Measurements from ENCODE around the gene SLC22A1. TPM values are rescaled to one million over a fixed set of nuclear protein-coding genes. Genes with fewer than 3 reads are reported as not detected.

Gene SLC22A1
- total RNA-seq, 1 experiment from 2014 or later = 0.86 TPM

DNA sequence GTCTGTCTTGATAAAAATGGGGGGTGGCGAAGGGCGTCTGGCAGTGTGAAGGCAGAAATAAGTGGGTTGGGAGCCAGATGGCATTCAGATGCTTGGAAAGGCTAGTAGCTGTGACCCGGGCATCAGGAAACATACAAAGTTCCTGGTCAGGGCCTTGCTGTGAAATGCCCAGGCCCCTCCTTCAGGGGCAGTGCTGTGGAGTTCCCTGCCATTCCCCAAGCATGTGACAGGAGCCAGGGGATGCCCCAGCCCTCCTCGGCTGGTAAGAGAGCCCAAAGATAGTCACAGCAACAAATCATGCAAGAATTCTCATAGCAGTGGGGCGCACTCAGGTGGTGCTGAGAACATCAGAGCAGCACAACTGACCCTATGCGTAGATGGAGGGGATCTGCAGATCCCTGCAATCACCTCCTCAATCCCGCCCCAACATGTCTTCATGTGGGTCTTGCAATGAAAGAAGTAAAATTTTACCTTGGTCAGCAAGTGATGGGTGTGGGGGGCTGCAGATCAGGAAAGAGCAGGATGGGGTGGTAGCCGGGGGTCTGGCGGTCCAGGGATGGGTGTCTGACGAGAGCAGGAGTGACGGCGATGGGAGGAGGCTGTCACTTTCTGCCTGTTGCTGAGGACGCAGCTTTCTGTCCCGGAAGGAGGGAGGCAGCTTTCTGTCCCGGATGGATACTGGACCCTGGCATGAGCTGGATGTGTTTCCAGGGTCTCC lies 39.5 kb downstream of the SLC22A1 start (continued):
- TF ChIP-seq, protein P1, sequence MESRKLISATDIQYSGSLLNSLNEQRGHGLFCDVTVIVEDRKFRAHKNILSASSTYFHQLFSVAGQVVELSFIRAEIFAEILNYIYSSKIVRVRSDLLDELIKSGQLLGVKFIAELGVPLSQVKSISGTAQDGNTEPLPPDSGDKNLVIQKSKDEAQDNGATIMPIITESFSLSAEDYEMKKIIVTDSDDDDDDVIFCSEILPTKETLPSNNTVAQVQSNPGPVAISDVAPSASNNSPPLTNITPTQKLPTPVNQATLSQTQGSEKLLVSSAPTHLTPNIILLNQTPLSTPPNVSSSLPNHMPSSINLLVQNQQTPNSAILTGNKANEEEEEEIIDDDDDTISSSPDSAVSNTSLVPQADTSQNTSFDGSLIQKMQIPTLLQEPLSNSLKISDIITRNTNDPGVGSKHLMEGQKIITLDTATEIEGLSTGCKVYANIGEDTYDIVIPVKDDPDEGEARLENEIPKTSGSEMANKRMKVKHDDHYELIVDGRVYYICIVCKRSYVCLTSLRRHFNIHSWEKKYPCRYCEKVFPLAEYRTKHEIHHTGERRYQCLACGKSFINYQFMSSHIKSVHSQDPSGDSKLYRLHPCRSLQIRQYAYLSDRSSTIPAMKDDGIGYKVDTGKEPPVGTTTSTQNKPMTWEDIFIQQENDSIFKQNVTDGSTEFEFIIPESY (IDR thresholded peaks at IDR 0.05; ENCODE audit: extremely low read depth, insufficient replicate concordance, low read length) = no peak

DNA sequence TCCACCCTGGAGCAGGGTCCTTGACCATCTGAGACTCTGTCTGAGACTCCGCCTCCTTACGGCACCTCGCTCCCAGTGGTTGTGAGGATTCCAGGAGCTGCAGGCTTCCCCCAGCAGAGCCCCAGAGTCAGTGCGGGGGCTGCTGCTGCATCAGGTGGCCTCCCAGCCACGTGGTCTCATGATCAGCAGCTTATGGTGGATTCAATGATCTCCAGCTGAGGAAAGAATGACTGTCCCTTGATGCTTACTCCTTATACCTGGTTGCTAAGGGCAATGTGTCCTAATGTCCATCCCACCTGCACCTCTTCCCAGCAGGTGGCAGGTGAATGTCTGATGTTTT lies 40.0 kb downstream of the SLC22A1 start:
- POLR2A ChIA-PET = no interaction called here
- no peak overlapping the region for H3K4me2 ChIP-seq (ENCODE audit: low read length)
- RAD21 ChIA-PET (ENCODE audit: low non-redundant PET in 1 of 2, low total read pairs in 2 of 2, uncharacterized antibody in 2 of 2, unreplicated experiment in 2 of 2) = no interaction called here
- no peak overlapping the region for H3K4me3 ChIP-seq (replicated peaks in 1 of 2; ENCODE audit: low read depth in 1 of 2, low read length in 2 of 2)
- no peaks in the 10 kb centered on the region for H3K9me3 ChIP-seq (ENCODE audit: control insufficient read depth in 1 of 2, insufficient read depth in 1 of 2, low read depth in 1 of 2, low read length in 2 of 2)
- H3K27me3 ChIP-seq (ENCODE audit: insufficient read depth, low read length) = no peaks in the 10 kb centered on the region; the same call in 1 of the 2 replicates
- ATAC-seq (no peak), DNase-seq (ENCODE audit: low read depth, low spot score) (no peak)
- no peaks in the 10 kb centered on the region for H3K9me2 ChIP-seq (ENCODE audit: insufficient read depth)
- no peak overlapping the region for H3K27ac ChIP-seq (ENCODE audit: low read depth, low read length)
- no peaks in the 10 kb centered on the region for H3K36me3 ChIP-seq (ENCODE audit: control insufficient read depth in 1 of 2, insufficient read depth in 2 of 2, low read length in 2 of 2)
- no TSS peak for BruUV-seq (replicated peaks)
- intact Hi-C loops (cut with micrococcal nuclease) = no loop called here
- no peak overlapping the region for H3K9ac ChIP-seq (ENCODE audit: low read length)
- no peaks in the 10 kb centered on the region for H3K4me1 ChIP-seq (ENCODE audit: control insufficient read depth in 1 of 2, insufficient read depth in 2 of 2, low read length in 2 of 2)
- no peak overlapping the region for H2AFZ ChIP-seq (ENCODE audit: low read depth, low read length, poor library complexity, severe bottlenecking)
- TF ChIP-seq ELF1 (IDR thresholded peaks at IDR 0.05; ENCODE audit: borderline replicate concordance, low read depth) (no peak), CBX3 (IDR thresholded peaks at IDR 0.05; ENCODE audit: low read depth) (no peak), CEBPB (IDR thresholded peaks at IDR 0.05; ENCODE audit: low read depth) (no peak), ZNF274 (IDR thresholded peaks at IDR 0.05; ENCODE audit: low read depth, low read length) (no peak), SP1 (IDR thresholded peaks at IDR 0.05; ENCODE audit: low read depth) (no peak), RAD21 (IDR thresholded peaks at IDR 0.05; ENCODE audit: low read depth) (no peak), JUND (IDR thresholded peaks at IDR 0.05) (no peak)
- TF ChIP-seq, protein P2, sequence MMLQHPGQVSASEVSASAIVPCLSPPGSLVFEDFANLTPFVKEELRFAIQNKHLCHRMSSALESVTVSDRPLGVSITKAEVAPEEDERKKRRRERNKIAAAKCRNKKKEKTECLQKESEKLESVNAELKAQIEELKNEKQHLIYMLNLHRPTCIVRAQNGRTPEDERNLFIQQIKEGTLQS (IDR thresholded peaks at IDR 0.05) = no peak
- TF ChIP-seq, protein P1 (IDR thresholded peaks at IDR 0.05; ENCODE audit: extremely low read depth, insufficient replicate concordance, low read length) = no peak
- no peaks in the 10 kb centered on the region for H3K79me2 ChIP-seq (ENCODE audit: insufficient read depth, low read length)
- CTCF ChIA-PET = no interaction called here
- no peaks in the 10 kb centered on the region for H4K20me1 ChIP-seq (ENCODE audit: insufficient read depth)
